NCI-H774 (cell line): ENCODE results near the gene FBXO9.

Source experiments
- DNase-seq: peaks from one replicate; lab custom pipeline; 2025; lab: John Stamatoyannopoulos, UW

FBXO9 gene

DNA sequence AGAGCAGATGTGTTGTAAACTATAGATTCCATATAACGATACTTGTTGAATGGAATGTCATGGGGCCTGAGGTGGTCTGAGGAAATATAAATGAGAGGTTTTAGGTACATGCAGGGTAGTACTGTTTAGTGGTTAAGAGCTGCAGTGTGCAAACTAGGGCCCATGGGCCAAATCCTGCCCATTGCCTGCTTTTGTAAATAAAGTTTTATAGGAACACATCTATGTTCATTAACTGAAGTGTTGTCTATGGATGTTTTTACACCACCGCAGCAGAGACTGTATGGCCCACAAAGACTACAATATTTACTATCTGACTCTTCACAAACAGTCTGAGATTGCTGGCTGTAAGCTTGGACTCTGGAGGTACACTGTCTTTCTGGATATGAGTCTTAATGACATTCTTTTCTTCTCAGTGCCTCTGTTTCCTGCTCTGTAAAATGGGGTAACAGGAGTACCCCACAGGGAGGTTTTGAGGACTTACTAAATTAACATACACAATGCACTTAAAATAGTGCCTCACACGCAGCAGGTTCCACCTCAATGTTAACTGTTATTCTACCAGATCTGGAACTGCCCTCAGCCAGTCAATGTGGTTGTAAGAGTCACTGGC is 70.9 kb downstream of the FBXO9 start:
- no peak for DNase-seq

DNA sequence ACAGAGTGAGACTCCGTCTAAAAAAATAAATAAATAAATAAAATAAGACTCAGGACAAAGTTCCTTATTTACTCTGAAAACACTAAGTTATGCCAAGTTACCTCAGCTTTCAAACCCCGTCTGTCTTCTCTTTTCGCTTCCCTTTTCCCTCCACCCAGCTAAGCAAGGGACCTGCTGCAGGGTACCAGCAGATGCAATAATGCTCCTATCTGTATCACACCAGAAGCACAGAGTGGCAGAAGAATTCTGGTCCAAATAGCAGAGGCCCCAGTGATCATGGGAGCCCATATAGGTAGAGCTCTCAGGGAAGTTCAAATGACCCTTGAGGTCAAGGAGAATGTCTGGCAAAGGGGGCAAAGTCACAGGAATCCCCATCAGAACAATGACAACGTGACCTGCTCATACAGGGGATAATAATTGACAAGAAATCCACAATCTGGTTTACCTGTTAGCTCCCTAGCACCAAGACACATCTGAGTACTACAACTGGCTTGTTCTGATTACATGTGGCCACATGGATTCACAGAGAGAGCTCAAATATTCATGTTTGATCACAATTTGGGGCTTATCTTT is 74.7 kb downstream of the FBXO9 start:
- no peak for DNase-seq

- no peak for DNase-seq
These were observed 77.6 kb downstream of the FBXO9 start for GRCh38 chr6:53142810-53143209.

GRCh38 chr6:53143710-53144109 is 78.5 kb downstream of the FBXO9 start:
- DNase-seq, result no peak

- DNase-seq, result no peak
These were observed 79.6 kb downstream of the FBXO9 start for GRCh38 chr6:53144802-53145201.

DNA sequence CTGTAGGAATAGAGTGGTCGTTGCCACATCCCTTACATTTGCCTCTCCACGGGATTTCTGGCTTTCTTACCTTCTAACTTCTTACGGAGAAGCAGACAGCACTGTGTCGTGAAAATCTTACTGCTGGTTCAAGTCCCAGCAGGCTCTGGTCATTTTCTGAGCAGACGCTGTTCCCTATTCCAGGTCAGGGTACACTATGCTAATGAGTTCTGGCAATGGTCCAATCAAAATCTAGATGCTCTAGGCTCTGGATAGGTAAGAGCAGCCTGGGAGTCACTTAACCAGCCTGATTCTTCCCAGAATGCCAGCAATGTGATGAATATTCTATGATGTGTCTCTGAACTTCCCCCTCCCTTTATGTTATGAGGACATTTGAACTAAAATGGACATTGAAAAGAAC is 83.5 kb downstream of the FBXO9 start, which contains the start of gene GCM1:
TSS of gene GCM1 (minus strand) at position 158 of the 400 bp plus-strand sequence. CDS start 3,209 bp downstream, outside the sequence.
- no peak for DNase-seq
